Stimulated activated CD4-positive, alpha-beta T cell treated with anti-CD3 and anti-CD28 coated beads, Interleukin-15, amount 100 ng/mL, for 1 hour (primary cell): ENCODE results near the gene DEUP1.
"Not testable (repeated sequence)": the region's sequence is repeated elsewhere in the genome, so short reads cannot be mapped to it uniquely, and the experiment has no call there.

Experiments
- DNase-seq, 2 donors: peaks; one replicate each; pipeline ENCODE4 v3.0.0-alpha.2; 2020; ENCODE audit warnings: low read depth in 1 of 2, low spot score in 1 of 2

DEUP1 gene

DNA sequence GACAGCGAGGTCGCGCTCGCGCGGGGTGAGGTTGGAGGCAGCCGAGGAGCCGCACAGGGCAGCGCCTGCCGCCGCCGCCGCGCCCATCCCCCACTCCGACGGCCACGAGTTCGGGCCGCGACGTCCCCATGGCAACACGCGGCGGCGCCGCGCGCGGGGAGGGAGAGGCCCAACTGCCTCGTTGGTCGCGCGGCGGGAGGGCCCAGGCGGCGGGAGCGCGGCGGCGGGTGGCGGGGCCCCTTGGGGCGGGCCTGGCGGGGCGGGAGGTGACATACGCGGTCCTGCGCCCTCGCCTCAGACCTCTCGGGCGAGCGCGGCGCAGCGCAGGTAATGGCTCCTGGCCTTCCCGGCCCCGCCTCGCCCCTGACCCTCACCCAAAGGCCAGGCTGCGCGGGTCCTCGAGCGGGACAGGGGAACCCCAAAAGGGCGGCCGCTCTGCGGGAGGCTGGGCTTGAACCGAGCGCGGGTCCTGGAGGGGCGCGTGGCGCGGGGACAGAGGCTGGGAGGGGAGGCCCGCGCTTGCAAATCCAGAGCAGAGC is at the start of gene DEUP1:
DEUP1 (plus strand) TSS at position 297 of the 539 bp plus-strand sequence. CDS start 1,518 bp downstream, outside the sequence.
- DNase-seq = no peak

- DNase-seq = no peak
These were observed 45.1 kb upstream of the DEUP1 start for GRCh38 chr11:93285430-93285829.

GRCh38 chr11:93287434-93287833 is 43.1 kb upstream of the DEUP1 start:
- no peak for DNase-seq

DNA sequence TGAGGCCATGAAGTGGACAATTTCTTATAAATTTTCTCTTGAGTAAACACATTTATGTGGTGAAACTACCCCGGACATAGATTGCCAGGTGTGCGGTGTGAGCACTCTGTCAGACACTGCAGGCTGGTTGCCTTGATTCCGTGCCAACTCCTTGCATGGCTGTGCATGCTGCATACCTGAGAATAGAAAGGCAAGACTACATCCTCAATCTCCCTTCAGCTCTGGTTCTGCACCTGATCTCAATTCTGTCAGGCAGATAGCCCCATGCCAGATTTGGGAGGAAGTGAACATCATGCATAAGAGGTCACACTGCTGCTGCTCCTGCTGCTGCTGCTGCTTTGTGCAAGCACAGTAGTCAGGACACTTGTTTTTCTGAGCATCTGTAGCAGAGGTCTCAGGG is 42.5 kb upstream of the DEUP1 start:
- no peak for DNase-seq

DNA sequence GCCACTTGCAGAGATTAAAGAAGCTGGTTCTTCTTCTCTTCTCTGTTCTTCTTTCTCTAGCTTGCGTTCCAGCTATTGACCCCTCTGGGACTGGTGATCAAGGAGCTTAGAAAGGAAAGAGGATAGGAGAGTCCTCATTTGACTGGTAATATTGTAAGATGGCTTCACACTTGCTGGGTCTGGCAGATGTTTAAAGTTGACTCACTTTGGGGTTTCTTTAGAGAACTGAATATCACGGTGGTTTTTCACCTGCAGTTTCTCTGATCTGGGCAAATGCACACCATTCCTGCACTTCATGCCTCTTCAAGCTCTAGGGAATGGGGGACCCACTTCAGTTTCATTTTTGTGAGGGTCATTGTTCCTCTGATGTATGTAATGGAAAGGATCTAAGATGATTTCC is 41.8 kb upstream of the DEUP1 start:
- DNase-seq = no peak

- no peak for DNase-seq
These were observed 40.6 kb upstream of the DEUP1 start for GRCh38 chr11:93289782-93290463.

- no peak for DNase-seq
These were observed 39.4 kb upstream of the DEUP1 start for GRCh38 chr11:93291110-93291509.

DNA sequence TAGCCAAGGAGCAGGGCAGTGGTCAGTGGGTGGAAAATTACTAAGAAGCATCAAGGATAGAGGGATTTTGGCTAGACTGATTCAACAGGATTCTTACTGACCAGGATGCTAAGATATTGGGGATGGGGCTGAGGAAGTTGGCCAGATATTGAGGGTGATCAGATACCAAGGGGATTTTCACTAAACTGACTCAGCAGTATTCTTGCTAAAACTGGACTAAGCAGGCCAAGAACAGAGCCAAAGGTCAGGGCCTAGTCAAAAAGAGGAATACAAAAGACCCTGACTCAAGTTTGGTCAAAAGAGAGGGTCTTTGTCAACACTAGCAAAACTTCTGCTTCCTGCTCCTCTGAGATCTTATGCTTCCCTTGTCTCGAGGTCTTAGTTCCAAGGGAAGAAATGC is 38.6 kb upstream of the DEUP1 start:
- DNase-seq = no peak

DNA sequence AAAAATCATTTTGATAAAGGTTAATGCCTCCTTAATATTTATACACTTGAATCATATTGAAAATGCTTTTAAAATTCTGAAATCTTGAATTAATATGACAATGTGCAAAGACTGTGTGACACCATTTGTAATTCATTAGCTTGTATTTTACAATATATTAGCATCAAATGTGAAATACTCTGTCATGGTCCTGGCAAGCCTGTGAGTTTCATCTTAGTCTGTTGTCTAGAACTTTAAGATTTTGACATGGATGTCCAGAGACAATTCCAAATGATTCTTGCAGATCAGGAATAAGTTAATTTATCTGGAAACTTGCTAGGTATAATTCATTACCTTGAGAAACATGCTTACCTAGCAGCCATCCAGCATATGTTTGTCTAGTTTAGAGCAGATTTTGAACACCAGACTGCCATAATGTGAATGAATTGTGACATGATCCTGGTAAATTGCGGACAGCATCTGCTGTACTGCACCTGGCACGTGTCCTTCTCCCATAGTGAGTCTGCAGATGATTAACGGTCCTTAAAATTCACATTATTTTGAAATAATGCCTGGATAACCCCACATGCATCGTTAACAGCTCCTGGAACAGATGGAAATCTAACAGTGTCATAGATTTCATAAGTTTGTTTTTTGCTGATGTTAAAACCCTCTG is 34.5 kb upstream of the DEUP1 start:
- no peak for DNase-seq

DNA sequence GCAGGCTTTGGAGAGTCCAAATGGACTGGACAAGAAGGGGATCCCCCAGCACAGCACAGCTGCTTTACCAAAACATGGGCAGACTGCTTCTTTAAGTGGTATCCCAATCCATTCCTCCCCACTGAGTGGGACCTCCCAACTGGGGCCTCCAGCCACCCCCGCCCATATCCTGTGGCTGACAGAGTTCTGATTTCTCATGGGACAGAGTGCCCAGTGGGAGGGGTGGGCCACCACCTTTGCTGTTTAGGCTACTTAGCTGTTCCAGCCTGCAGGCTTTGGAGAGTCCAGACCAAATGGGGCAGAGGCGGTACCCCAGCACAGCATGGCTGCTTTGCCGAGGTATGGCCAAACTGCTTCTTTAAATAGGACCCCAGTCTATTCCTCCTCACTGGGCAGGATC is 26.9 kb upstream of the DEUP1 start:
- no peak for DNase-seq

GRCh38 chr11:93314399-93314798 is 16.1 kb upstream of the DEUP1 start:
- not testable (repeated sequence) for DNase-seq

DNA sequence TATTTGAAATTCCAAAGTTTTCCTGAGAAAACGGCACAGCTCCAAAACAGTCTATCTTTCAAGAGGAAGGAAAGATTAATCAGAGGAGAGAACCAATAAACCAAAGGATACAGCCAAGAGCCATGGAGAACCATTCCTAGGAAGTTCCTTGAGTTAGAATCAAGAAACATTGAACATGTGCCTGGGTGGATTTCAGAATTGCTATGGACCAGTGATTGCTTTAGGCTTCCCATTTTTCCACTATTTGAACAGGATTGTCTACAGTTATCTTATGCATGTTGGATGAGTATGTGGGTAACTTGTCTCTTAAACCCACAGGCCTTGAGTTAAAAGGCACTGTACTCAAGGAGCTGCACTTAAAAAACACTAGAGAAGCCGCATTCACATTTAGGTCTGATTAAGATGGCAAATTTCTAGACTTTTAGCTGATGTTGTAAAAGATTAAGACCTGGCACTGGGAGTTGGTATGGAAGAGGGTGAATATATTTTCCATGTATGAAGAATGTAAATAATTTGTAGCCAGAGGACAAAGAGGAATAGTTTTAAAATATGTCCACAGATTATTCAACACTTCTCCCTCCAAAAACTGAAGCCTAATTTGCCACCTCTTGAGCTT is 11.2 kb upstream of the DEUP1 start:
- DNase-seq = no peak

GRCh38 chr11:93320230-93320629 is 10.3 kb upstream of the DEUP1 start:
- no peak for DNase-seq

DNA sequence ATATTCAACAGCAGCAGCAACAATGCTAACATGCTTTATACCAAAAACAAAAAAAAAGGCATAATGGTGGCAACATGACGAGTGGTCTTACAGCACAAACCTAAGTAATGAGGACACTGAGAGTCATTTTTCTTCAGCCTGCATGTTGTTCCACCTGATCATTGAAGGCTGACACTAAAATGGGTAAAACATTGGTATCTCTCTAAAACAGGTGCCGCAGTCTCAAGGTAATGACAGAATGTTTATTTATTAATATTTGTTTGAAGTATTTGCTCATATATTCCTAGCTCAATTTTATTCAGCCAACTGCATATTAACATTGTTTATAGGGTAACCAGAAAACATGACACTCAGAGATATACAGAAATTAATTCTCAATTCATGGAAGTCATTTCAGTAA is 8.3 kb upstream of the DEUP1 start:
- DNase-seq = no peak

DNA sequence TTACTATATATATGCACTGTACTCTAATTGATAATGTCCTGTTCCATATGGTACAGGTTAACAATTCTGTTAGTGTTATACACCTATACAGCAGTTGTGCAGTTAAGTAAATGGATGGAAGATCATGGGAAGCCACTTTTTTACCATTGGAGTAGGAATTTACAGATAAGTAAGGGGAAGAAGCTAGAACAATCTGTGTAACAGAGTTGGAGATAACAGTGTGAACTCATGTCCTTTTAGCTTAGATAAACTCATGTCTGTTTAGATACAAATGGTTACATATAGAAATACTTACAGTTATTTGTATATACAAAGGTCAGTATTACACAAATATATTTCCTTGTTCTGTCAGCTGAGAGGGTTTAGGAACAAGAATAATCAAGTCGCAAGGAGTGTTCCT is 6.8 kb upstream of the DEUP1 start:
- DNase-seq = no peak

- no peak for DNase-seq
These were observed 6.0 kb upstream of the DEUP1 start for GRCh38 chr11:93324500-93324899.

- no peak for DNase-seq
These were observed 3.9 kb upstream of the DEUP1 start for GRCh38 chr11:93326681-93327080.

GRCh38 chr11:93329936-93330445 is 551 bp upstream of the DEUP1 start:
- no peak for DNase-seq

GRCh38 chr11:93340223-93340622 is 9.7 kb downstream of the DEUP1 start:
- DNase-seq = no peak

DNA sequence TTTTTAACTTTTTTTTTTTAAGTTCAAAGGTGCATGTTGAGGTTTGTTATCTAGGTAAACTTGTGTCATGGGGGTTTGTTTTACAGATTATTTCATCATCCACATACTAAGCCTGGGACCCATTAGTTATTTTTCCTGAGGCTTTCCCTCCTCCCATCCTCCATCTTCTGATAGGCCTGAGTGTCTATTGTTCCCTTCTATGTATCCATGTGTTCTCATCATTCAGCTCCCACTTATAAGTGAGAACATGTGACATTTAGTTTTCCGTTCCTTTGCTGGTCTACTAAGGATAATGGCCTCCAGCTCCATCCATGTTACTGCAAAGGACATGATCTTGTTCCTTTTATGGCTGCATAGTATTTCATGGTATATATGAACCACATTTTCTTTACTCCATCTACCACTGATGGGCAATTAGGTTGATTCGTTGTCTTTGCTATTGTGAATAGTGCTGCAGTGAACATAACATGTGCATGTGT is 14.4 kb downstream of the DEUP1 start:
- no peak for DNase-seq

DNA sequence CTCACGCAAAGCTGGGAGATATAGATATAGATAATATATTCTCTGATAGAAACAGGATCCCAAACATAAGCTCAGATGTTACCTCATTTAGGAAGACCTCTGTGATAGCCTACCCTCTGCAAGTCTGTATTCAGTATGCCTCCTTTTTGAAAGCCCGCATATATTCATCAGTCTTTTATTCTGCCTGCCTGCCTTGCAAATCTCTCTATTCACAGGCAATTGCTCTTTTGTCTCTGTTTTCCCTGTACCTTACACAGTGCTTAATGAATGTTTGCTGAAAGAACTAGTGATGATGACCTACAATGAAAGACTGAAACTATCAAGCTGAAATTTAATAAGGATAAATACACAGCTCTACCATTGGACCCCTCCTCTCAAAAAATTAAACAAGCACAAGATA is 18.4 kb downstream of the DEUP1 start:
- DNase-seq = no peak

- DNase-seq = no peak
These were observed 20.3 kb downstream of the DEUP1 start for GRCh38 chr11:93350835-93351234.
